ENCODE data around the gene ALG8.
A peak's percentile ranks its signal among the peaks of the same experiment; 100 is the strongest.
"Not testable (repeated sequence)": the region's sequence is repeated elsewhere in the genome, so short reads cannot be mapped to it uniquely, and the experiment has no call there.

The ALG8 gene

GRCh38 chr11:78082146-78082545 is 57.3 kb downstream of the ALG8 start:
- TF ChIP-seq CTCF (conservative IDR thresholded peaks at IDR 0.05; ENCODE audit: low read depth, low read length): no peak
- DNase-seq (ENCODE audit: low read depth): no peak
- no peak overlapping the region for H3K4me3 ChIP-seq (ENCODE audit: low read length)

- no peak for DNase-seq (ENCODE audit: low read depth)
- no peak overlapping the region for H3K4me3 ChIP-seq (ENCODE audit: low read length)
- no peak for TF ChIP-seq CTCF (conservative IDR thresholded peaks at IDR 0.05; ENCODE audit: low read depth, low read length)
These were observed 57.8 kb downstream of the ALG8 start for GRCh38 chr11:78081583-78081982.

GRCh38 chr11:78080818-78081495 is 58.5 kb downstream of the ALG8 start:
- TF ChIP-seq CTCF (conservative IDR thresholded peaks at IDR 0.05; ENCODE audit: low read depth, low read length): no peak
- DNase-seq (ENCODE audit: low read depth): no peak
- H3K4me3 ChIP-seq (ENCODE audit: low read length): no peak overlapping the region

GRCh38 chr11:78080084-78080817 is 59.2 kb downstream of the ALG8 start:
- peak overlapping the region; percentile 90 for H3K4me3 ChIP-seq (ENCODE audit: low read length)
- no peak for TF ChIP-seq CTCF (conservative IDR thresholded peaks at IDR 0.05; ENCODE audit: low read depth, low read length)
- no peak for DNase-seq (ENCODE audit: low read depth)

GRCh38 chr11:78079232-78080083 is 60.0 kb downstream of the ALG8 start, which contains the start of gene NDUFC2:
TSS of gene NDUFC2 (minus strand) at chr11:78079862. CDS start at chr11:78079744, 118 bp downstream.
- no peak for TF ChIP-seq CTCF (conservative IDR thresholded peaks at IDR 0.05; ENCODE audit: low read depth, low read length)
- H3K4me3 ChIP-seq (ENCODE audit: low read length): peak within 1 kb of the TSS; percentile 90
- DNase-seq (ENCODE audit: low read depth): peak; percentile 46

- H3K4me3 ChIP-seq (ENCODE audit: low read length): peak overlapping the region; percentile 90
- no peak for TF ChIP-seq CTCF (conservative IDR thresholded peaks at IDR 0.05; ENCODE audit: low read depth, low read length)
- DNase-seq (ENCODE audit: low read depth): no peak
These were observed 60.9 kb downstream of the ALG8 start for GRCh38 chr11:78078218-78079167.

GRCh38 chr11:78077592-78077991 is 61.8 kb downstream of the ALG8 start:
- H3K4me3 ChIP-seq (ENCODE audit: low read length): not testable (repeated sequence)

More at GRCh38 chr11:78077592-78077991, 61.8 kb downstream of the ALG8 start:
- DNase-seq (ENCODE audit: low read depth): not testable (repeated sequence)

Data from retinal pigment epithelial cell (primary cell).